GM21717 (cell line): ENCODE data around the gene TAS1R1.
"Not testable (repeated sequence)": the region's sequence is repeated elsewhere in the genome, so short reads cannot be mapped to it uniquely, and the experiment has no call there.

Experiments used
- ATAC-seq: cut with Tn5 transposase; IDR thresholded peaks from one replicate; pipeline ENCODE4 v1.9.1; 2021; ENCODE audit warnings: mild to moderate bottlenecking, moderate library complexity; ENCODE audit not compliant: unreplicated experiment

Gene TAS1R1

GRCh38 chr1:6588128-6588892 lies 33.2 kb downstream of the TAS1R1 start:
- no peak for ATAC-seq

- no peak for ATAC-seq
Observed at GRCh38 chr1:6588893-6589520, 33.9 kb downstream of the TAS1R1 start.

GRCh38 chr1:6590046-6590445 lies 34.9 kb downstream of the TAS1R1 start:
- ATAC-seq = no peak

- ATAC-seq = no peak
Observed at GRCh38 chr1:6591222-6591621, 36.1 kb downstream of the TAS1R1 start.

- ATAC-seq = no peak
Observed at GRCh38 chr1:6591644-6592043, 36.5 kb downstream of the TAS1R1 start.

GRCh38 chr1:6592441-6592840 lies 37.3 kb downstream of the TAS1R1 start:
- no peak for ATAC-seq

GRCh38 chr1:6592865-6593593 lies 37.9 kb downstream of the TAS1R1 start:
- ATAC-seq = no peak

GRCh38 chr1:6593810-6594209 lies 38.7 kb downstream of the TAS1R1 start:
- ATAC-seq = no peak

GRCh38 chr1:6594977-6595740 lies 40.1 kb downstream of the TAS1R1 start:
- no peak for ATAC-seq

- ATAC-seq = no peak
Observed at GRCh38 chr1:6596351-6596750, 41.2 kb downstream of the TAS1R1 start.

GRCh38 chr1:6596886-6597776 lies 42.0 kb downstream of the TAS1R1 start:
- ATAC-seq = no peak

GRCh38 chr1:6597777-6598131 lies 42.6 kb downstream of the TAS1R1 start:
- no peak for ATAC-seq

GRCh38 chr1:6599141-6599975 lies 44.3 kb downstream of the TAS1R1 start:
- no peak for ATAC-seq

- not testable (repeated sequence) for ATAC-seq
Observed at GRCh38 chr1:6599991-6600390, 44.9 kb downstream of the TAS1R1 start.

GRCh38 chr1:6600410-6601048 lies 45.4 kb downstream of the TAS1R1 start:
- no peak for ATAC-seq

- no peak for ATAC-seq
Observed at GRCh38 chr1:6601049-6601922, 46.2 kb downstream of the TAS1R1 start.

GRCh38 chr1:6601923-6602668 lies 47.0 kb downstream of the TAS1R1 start:
- peak; percentile 18 for ATAC-seq
